ENCODE data around the gene MLLT3. TPM values are rescaled to one million over a fixed set of nuclear protein-coding genes. Genes with fewer than 3 reads are reported as not detected.

MLLT3 gene
- total RNA-seq, 4 donors from 2014 or later: 15.1 to 30.5 (median 18.4) TPM

- no peak overlapping the region for H3K27ac ChIP-seq
- H3K27me3 ChIP-seq: no peaks in the 10 kb centered on the region
- no peak for DNase-seq
- no peaks in the 10 kb centered on the region for H3K9me3 ChIP-seq
- no peak for TF ChIP-seq POLR2A (IDR thresholded peaks at IDR 0.05)
- no peak for TF ChIP-seq CTCF (IDR thresholded peaks at IDR 0.05)
- no peak overlapping the region for H3K4me3 ChIP-seq
- no peaks in the 10 kb centered on the region for H3K36me3 ChIP-seq
- no peaks in the 10 kb centered on the region for H3K4me1 ChIP-seq
These were observed 321.7 kb downstream of the MLLT3 start for GRCh38 chr9:20300430-20301115.

DNA sequence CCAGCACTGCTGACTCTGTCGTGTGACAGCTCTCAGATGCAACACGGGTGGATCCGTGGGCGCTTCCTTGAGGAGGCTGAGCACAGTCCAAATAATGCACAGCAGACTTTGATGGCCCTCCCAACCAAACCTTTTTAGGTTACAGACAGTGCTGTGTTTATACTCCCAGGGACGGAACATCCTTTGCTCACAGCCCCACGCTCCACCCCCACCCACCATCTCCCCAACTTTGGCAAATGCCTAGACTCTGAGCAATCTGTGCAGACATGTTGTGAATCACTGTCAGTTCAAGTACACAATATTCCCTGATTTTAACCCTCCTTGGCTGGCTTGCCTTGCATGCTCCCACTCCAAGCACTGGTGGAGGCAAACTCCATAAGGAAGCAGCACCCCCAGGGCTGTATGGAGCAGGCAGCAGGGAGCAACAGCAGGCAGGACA is 324.6 kb downstream of the MLLT3 start:
- Histone ChIP-seq H3K9me3 (no peaks in the 10 kb centered on the region), H3K4me3 (no peak overlapping the region), H3K27ac (no peak overlapping the region), H3K27me3 (no peaks in the 10 kb centered on the region), H3K4me1 (no peaks in the 10 kb centered on the region), H3K36me3 (no peaks in the 10 kb centered on the region)
- no peak for DNase-seq
- TF ChIP-seq CTCF (IDR thresholded peaks at IDR 0.05): no peak

DNA sequence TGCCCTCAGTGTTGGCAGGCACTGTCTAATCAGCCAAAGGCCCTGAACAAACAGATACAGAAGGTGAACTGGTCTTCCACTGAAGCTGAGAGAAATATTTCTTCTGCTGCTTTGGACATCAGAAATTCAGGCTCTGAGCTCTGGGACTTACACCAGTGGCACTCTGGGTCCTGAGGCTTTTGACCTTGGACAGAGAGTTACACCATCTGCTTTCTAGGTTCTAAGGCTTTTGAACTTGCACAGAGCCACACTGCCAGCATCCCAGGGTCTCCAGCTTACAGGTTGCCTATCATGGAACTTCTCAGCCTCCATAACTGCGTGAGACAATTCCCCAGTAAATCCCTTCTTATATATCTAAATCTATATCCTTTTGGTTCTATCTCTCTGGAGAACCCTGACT is 326.7 kb downstream of the MLLT3 start:
- Histone ChIP-seq H3K4me3 (no peak overlapping the region), H3K4me1 (no peaks in the 10 kb centered on the region), H3K9me3 (no peaks in the 10 kb centered on the region), H3K27ac (no peak overlapping the region), H3K27me3 (no peaks in the 10 kb centered on the region), H3K36me3 (no peaks in the 10 kb centered on the region)
- no peak for DNase-seq
- no peak for TF ChIP-seq POLR2A (IDR thresholded peaks at IDR 0.05)
- TF ChIP-seq CTCF (IDR thresholded peaks at IDR 0.05): no peak

GRCh38 chr9:20294046-20294750 is 328.1 kb downstream of the MLLT3 start:
- H3K27me3 ChIP-seq: no peaks in the 10 kb centered on the region
- H3K4me3 ChIP-seq: no peak overlapping the region
- TF ChIP-seq POLR2A (IDR thresholded peaks at IDR 0.05) (no peak), CTCF (IDR thresholded peaks at IDR 0.05) (no peak)
- H3K4me1 ChIP-seq: no peaks in the 10 kb centered on the region
- no peak for DNase-seq
- H3K27ac ChIP-seq: no peak overlapping the region
- H3K9me3 ChIP-seq: no peaks in the 10 kb centered on the region
- H3K36me3 ChIP-seq: no peaks in the 10 kb centered on the region

DNA sequence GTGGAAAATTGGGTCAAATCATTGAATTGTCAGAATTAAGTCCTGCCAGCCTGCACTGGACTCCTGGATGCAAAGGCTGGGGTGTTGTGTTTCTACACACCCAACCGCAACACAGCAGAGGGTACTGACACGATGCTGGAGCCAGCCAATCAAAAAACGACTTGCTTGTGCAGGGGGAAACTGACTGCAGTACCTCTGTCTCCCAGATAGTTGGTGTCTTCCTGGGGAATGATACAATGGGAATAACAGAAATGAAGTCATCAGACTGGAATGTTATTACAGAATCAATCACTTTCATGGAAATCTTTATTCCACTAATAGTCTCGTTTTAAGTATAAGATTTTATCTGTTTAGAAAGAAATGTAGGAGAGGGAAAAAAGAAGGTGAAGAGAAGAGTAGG is 330.3 kb downstream of the MLLT3 start:
- Histone ChIP-seq H3K4me3 (no peak overlapping the region), H3K4me1 (no peaks in the 10 kb centered on the region), H3K27ac (no peak overlapping the region), H3K27me3 (no peaks in the 10 kb centered on the region), H3K36me3 (no peaks in the 10 kb centered on the region), H3K9me3 (no peaks in the 10 kb centered on the region)
- no peak for DNase-seq
- TF ChIP-seq CTCF (IDR thresholded peaks at IDR 0.05): no peak
- no peak for TF ChIP-seq POLR2A (IDR thresholded peaks at IDR 0.05)

Small RNAs within 50 kb of the gene (small RNA-seq; reads per million reads assigned to genes)
- gene MIR4473 (0 to 0.32 reads per million in 2 donors), gene MIR4474 (0 reads per million in 2 donors), gene RNU4-26P (0 reads per million in 2 donors)

Other genes with a start within 250 kb of the MLLT3 start
- 10 to 100 TPM; 19.4 to 42.1 (median 28.7) TPM for gene FOCAD, start 61.8 kb upstream of the MLLT3 start, total RNA-seq

Measured in Peyer's patch (tissue), 4 donors.